Renal cortical epithelial cell (primary cell): ENCODE results near the gene IGF1R. TPM values are rescaled to one million over a fixed set of nuclear protein-coding genes. Genes with fewer than 3 reads are reported as not detected.

Experiments
- DNase-seq: peaks from one replicate; pipeline ENCODE4 v3.0.0-alpha.2; 2011; ENCODE audit warnings: low read depth
- total RNA-seq: library from RNA; depleted of rRNA; stranded (reverse); fragments of >200 nt; gene quantifications from 2 replicates; pipeline ENCODE4 v1.2.3, GENCODE V29; 2014

Gene IGF1R
- total RNA-seq, 1 donor from 2014 or later, result 272 TPM

- no peak for DNase-seq
These were observed 207.6 kb downstream of the IGF1R start for GRCh38 chr15:98855815-98856531.

- DNase-seq, result no peak
These were observed 208.2 kb downstream of the IGF1R start for GRCh38 chr15:98856532-98856907.

- no peak for DNase-seq
These were observed 210.3 kb downstream of the IGF1R start for GRCh38 chr15:98858610-98859023.

GRCh38 chr15:98859149-98859548 lies 210.8 kb downstream of the IGF1R start:
- no peak for DNase-seq

- DNase-seq, result no peak
These were observed 212.1 kb downstream of the IGF1R start for GRCh38 chr15:98860281-98861041.

GRCh38 chr15:98861188-98861587 lies 212.8 kb downstream of the IGF1R start:
- DNase-seq, result no peak

- no peak for DNase-seq
These were observed 215.6 kb downstream of the IGF1R start for GRCh38 chr15:98863983-98864382.

- DNase-seq, result no peak
These were observed 217.3 kb downstream of the IGF1R start for GRCh38 chr15:98865397-98866339.

- DNase-seq, result peak; percentile 56
These were observed 218.2 kb downstream of the IGF1R start for GRCh38 chr15:98866511-98866910.

GRCh38 chr15:98868564-98868963 lies 220.2 kb downstream of the IGF1R start:
- DNase-seq, result no peak

GRCh38 chr15:98870788-98871187 lies 222.4 kb downstream of the IGF1R start:
- no peak for DNase-seq

GRCh38 chr15:98872774-98873173 lies 224.4 kb downstream of the IGF1R start:
- no peak for DNase-seq

- DNase-seq, result peak; percentile 88
These were observed 225.3 kb downstream of the IGF1R start for GRCh38 chr15:98873441-98874218.

- DNase-seq, result no peak
These were observed 226.0 kb downstream of the IGF1R start for GRCh38 chr15:98874370-98874769.

GRCh38 chr15:98874773-98875172 lies 226.4 kb downstream of the IGF1R start:
- DNase-seq, result no peak

- DNase-seq, result no peak
These were observed 227.0 kb downstream of the IGF1R start for GRCh38 chr15:98875309-98875708.

GRCh38 chr15:98876451-98877369 lies 228.4 kb downstream of the IGF1R start:
- DNase-seq, result no peak

GRCh38 chr15:98878172-98878571 lies 229.8 kb downstream of the IGF1R start:
- DNase-seq, result no peak

- no peak for DNase-seq
These were observed 230.5 kb downstream of the IGF1R start for GRCh38 chr15:98878862-98879261.
